GM23248 (cell line): Measurements from ENCODE around the gene JDP2.

Experiments used
- EZH2 ChIP-seq: fragments of 200-600 bp; sonication (generic); IDR thresholded peaks from 2 replicates; pipeline ENCODE4 v1.6.1; 2018; ENCODE audit warnings: antibody characterized with exemption, mild to moderate bottlenecking; ENCODE audit not compliant: insufficient read depth, poor library complexity, severe bottlenecking
- EZH2phosphoT487 ChIP-seq: fragments of 200-600 bp; sonication (generic); IDR thresholded peaks from 2 replicates; pipeline ENCODE4 v1.6.1; 2018; ENCODE audit warnings: antibody characterized with exemption, moderate library complexity, mild to moderate bottlenecking, low read depth; ENCODE audit not compliant: insufficient read depth

DNA sequence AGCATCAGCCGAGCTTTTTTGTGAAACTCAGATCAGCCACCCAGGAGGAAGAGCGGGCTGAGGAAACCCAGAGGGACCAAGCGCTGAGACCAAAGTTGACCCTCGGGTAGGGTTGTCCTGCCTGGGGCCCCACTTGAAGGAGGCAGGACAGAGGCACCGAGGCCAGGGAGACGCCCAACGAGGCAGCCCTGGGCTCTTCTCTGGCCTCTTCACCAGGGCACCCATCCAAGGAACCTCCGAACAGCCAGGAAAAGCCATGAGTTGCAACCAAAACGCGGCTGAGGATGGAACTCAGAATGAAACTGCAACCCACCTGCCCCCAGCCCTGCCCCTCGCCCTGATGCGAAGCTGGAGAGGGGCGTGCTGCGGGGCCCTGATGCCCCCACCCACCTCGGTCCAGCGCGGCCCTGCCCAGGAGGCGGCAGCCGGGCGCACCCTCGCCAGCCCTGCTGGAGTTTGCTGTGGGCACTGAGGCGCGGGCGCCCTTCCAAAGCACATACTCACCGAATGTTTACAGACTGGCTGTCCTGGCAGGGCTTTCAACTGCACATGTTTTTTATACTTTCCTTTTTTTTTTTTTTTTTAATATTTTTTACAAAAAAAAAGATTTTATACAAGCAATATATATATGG is 41.9 kb downstream of the JDP2 start:
- TF ChIP-seq EZH2: no peak
- TF ChIP-seq EZH2phosphoT487: no peak
